ENCODE data around the gene FAM120AOS. TPM values are rescaled to one million over a fixed set of nuclear protein-coding genes. Genes with fewer than 3 reads are reported as not detected.
"Not testable (repeated sequence)": the region's sequence is repeated elsewhere in the genome, so short reads cannot be mapped to it uniquely, and the experiment has no call there.

Gene FAM120AOS
- polyA plus RNA-seq, 1 donor from 2014 or later = 44.5 TPM

DNA sequence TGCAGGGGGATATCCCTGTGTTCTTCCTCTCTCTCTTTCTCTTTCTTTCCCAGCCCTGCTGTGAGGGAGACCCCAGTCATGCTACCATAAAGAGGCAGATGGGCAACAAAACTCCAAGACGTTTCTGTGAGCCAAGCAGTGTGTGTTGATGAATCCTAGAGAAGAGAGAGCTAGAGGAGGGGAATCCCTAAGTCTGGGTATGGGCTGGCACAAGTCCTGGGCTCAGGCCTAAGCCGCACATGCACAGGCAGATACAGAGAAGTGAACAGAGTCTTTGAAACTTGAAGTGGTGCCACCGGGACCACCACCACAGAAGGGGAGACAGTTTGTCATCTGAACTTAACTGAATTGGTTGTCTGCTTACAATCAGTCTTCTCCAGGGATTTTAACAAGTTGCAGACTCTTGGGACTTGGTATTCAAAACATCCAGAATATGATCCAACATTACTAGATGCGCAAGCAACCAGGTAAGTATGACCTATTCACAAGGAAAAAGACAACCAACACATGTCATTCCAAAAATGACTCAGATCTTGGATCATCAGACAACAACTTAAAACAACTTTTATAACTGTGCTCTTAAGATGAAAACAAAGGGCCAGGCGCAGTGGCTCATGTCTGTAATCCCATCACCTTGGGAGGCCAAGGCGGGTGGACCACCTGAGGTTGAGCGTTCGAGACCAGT is 12.3 kb downstream of the FAM120AOS start:
- Histone ChIP-seq H3K79me2 (replicated peaks; ENCODE audit: insufficient read depth, low read length) (no peaks in the 10 kb centered on the region), H2AFZ (ENCODE audit: low read depth, low read length) (no peak overlapping the region), H3K36me3 (ENCODE audit: insufficient read depth, low read length) (no peaks in the 10 kb centered on the region), H3K27me3 (ENCODE audit: insufficient read depth, low read depth, low read length) (no peaks in the 10 kb centered on the region), H3K9me3 (ENCODE audit: low read length) (no peaks in the 10 kb centered on the region), H3K9ac (ENCODE audit: low read length) (no peak overlapping the region), H4K20me1 (ENCODE audit: insufficient read depth) (no peaks in the 10 kb centered on the region), H3K4me2 (ENCODE audit: low read length) (no peak overlapping the region), H3K27ac (ENCODE audit: low read length) (no peak overlapping the region), H3K9me2 (ENCODE audit: insufficient read depth, low read length) (no peaks in the 10 kb centered on the region), H3F3A (ENCODE audit: insufficient read depth, low read length, poor library complexity, severe bottlenecking) (no peaks in the 10 kb centered on the region), H3K4me3 (ENCODE audit: low read length) (no peak overlapping the region)
- TF ChIP-seq EP300 (conservative IDR thresholded peaks at IDR 0.05; ENCODE audit: poor library complexity, severe bottlenecking) (no peak), RAD21 (conservative IDR thresholded peaks at IDR 0.05) (no peak), EZH2 (IDR thresholded peaks at IDR 0.05; ENCODE audit: borderline replicate concordance, insufficient read depth, low read length, poor library complexity, severe bottlenecking) (no peak)
- TF ChIP-seq, protein P1, sequence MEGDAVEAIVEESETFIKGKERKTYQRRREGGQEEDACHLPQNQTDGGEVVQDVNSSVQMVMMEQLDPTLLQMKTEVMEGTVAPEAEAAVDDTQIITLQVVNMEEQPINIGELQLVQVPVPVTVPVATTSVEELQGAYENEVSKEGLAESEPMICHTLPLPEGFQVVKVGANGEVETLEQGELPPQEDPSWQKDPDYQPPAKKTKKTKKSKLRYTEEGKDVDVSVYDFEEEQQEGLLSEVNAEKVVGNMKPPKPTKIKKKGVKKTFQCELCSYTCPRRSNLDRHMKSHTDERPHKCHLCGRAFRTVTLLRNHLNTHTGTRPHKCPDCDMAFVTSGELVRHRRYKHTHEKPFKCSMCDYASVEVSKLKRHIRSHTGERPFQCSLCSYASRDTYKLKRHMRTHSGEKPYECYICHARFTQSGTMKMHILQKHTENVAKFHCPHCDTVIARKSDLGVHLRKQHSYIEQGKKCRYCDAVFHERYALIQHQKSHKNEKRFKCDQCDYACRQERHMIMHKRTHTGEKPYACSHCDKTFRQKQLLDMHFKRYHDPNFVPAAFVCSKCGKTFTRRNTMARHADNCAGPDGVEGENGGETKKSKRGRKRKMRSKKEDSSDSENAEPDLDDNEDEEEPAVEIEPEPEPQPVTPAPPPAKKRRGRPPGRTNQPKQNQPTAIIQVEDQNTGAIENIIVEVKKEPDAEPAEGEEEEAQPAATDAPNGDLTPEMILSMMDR (IDR thresholded peaks at IDR 0.05; ENCODE audit: poor library complexity, severe bottlenecking) = no peak
- TF ChIP-seq, protein P2, sequence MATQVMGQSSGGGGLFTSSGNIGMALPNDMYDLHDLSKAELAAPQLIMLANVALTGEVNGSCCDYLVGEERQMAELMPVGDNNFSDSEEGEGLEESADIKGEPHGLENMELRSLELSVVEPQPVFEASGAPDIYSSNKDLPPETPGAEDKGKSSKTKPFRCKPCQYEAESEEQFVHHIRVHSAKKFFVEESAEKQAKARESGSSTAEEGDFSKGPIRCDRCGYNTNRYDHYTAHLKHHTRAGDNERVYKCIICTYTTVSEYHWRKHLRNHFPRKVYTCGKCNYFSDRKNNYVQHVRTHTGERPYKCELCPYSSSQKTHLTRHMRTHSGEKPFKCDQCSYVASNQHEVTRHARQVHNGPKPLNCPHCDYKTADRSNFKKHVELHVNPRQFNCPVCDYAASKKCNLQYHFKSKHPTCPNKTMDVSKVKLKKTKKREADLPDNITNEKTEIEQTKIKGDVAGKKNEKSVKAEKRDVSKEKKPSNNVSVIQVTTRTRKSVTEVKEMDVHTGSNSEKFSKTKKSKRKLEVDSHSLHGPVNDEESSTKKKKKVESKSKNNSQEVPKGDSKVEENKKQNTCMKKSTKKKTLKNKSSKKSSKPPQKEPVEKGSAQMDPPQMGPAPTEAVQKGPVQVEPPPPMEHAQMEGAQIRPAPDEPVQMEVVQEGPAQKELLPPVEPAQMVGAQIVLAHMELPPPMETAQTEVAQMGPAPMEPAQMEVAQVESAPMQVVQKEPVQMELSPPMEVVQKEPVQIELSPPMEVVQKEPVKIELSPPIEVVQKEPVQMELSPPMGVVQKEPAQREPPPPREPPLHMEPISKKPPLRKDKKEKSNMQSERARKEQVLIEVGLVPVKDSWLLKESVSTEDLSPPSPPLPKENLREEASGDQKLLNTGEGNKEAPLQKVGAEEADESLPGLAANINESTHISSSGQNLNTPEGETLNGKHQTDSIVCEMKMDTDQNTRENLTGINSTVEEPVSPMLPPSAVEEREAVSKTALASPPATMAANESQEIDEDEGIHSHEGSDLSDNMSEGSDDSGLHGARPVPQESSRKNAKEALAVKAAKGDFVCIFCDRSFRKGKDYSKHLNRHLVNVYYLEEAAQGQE (IDR thresholded peaks at IDR 0.05; ENCODE audit: borderline replicate concordance) = no peak

DNA sequence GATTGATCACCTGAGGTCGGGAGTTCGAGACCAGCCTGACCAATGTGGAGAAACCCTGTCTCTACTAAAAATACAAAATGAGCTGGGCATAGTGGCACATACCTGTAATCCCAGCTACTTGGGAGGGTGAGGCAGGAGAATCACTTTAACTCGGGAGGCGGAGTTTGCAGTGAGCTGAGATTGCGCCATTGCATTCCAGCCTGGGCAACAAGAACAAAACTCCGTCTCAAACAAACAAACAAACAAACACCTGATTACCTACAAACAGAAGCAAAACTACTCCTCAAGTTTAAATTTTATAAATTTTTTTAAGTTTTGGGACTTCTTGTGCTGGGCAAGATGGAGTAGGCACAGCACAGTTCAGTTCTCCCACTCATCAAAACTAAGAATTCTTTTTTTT is 14.1 kb downstream of the FAM120AOS start:
- H3K4me3 ChIP-seq (ENCODE audit: low read length); H3K36me3 ChIP-seq (ENCODE audit: insufficient read depth, low read length); H3K9me2 ChIP-seq (ENCODE audit: insufficient read depth, low read length); H2AFZ ChIP-seq (ENCODE audit: low read depth, low read length); H3K27ac ChIP-seq (ENCODE audit: low read length); H3K9me3 ChIP-seq (ENCODE audit: low read length); H3K27me3 ChIP-seq (ENCODE audit: insufficient read depth, low read depth, low read length); H4K20me1 ChIP-seq (ENCODE audit: insufficient read depth); H3K9ac ChIP-seq (ENCODE audit: low read length); H3K79me2 ChIP-seq (replicated peaks; ENCODE audit: insufficient read depth, low read length); H3F3A ChIP-seq (ENCODE audit: insufficient read depth, low read length, poor library complexity, severe bottlenecking); H3K4me2 ChIP-seq (ENCODE audit: low read length): not testable (repeated sequence)

DNA sequence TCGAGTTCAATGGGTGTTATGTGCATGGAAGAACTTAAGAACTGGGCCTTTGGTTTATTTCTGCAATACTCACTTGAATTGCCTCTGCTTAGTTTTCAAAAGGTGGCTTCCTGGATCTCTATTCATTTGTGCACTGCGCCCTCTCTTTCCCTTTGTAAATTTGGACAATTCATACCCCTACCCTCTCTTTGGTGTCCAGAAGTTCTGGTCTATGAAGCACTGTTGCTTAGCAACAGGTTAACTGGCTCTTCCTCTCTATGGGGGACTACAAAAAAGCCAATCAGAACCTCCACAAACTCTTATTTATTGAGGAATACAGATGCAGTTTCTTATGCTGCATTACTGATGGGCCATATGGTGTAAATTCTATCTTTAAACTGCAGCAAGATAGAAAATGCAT is 15.4 kb downstream of the FAM120AOS start:
- no peak overlapping the region for H3K4me3 ChIP-seq (ENCODE audit: low read length)
- no peaks in the 10 kb centered on the region for H3K9me3 ChIP-seq (ENCODE audit: low read length)
- H3K9ac ChIP-seq (ENCODE audit: low read length) = no peak overlapping the region
- H3K9me2 ChIP-seq (ENCODE audit: insufficient read depth, low read length) = no peaks in the 10 kb centered on the region
- no peaks in the 10 kb centered on the region for H3K27me3 ChIP-seq (ENCODE audit: insufficient read depth, low read depth, low read length)
- H2AFZ ChIP-seq (ENCODE audit: low read depth, low read length) = no peak overlapping the region
- H3K27ac ChIP-seq (ENCODE audit: low read length) = no peak overlapping the region
- no peaks in the 10 kb centered on the region for H3K79me2 ChIP-seq (replicated peaks; ENCODE audit: insufficient read depth, low read length)
- no peak overlapping the region for H3K4me2 ChIP-seq (ENCODE audit: low read length)
- H3K36me3 ChIP-seq (ENCODE audit: insufficient read depth, low read length) = no peaks in the 10 kb centered on the region
- H3F3A ChIP-seq (ENCODE audit: insufficient read depth, low read length, poor library complexity, severe bottlenecking) = no peaks in the 10 kb centered on the region
- no peaks in the 10 kb centered on the region for H4K20me1 ChIP-seq (ENCODE audit: insufficient read depth)
- TF ChIP-seq EP300 (conservative IDR thresholded peaks at IDR 0.05; ENCODE audit: poor library complexity, severe bottlenecking) = no peak
- no peak for TF ChIP-seq EZH2 (IDR thresholded peaks at IDR 0.05; ENCODE audit: borderline replicate concordance, insufficient read depth, low read length, poor library complexity, severe bottlenecking)
- no peak for TF ChIP-seq SMC3 (conservative IDR thresholded peaks at IDR 0.05; ENCODE audit: poor library complexity)
- TF ChIP-seq MXI1 (conservative IDR thresholded peaks at IDR 0.05; ENCODE audit: poor library complexity, severe bottlenecking) = no peak
- TF ChIP-seq POLR2AphosphoS5 (IDR thresholded peaks at IDR 0.05) = no peak
- no peak for TF ChIP-seq RAD21 (conservative IDR thresholded peaks at IDR 0.05)
- no peak for TF ChIP-seq TAF1 (IDR thresholded peaks at IDR 0.05; ENCODE audit: low read depth)
- TF ChIP-seq, protein P2 (IDR thresholded peaks at IDR 0.05; ENCODE audit: borderline replicate concordance) = no peak
- TF ChIP-seq, protein P1 (IDR thresholded peaks at IDR 0.05; ENCODE audit: poor library complexity, severe bottlenecking) = no peak
